GM06990 (cell line): ENCODE data around the gene AHNAK.

Source experiments
- DNase-seq: peaks from one replicate; pipeline ENCODE4 v3.0.0-alpha.2; 2011; ENCODE audit not compliant: insufficient read length; ENCODE audit errors: extremely low read depth
- H3K27me3 ChIP-seq: replicated peaks from 2 replicates; pipeline ENCODE4 v1.6.0; 2011; ENCODE audit warnings: low read length; ENCODE audit not compliant: control insufficient read depth, insufficient read depth
- H3K36me3 ChIP-seq: 2 replicates; pipeline ENCODE4 v1.5.1; 2011; ENCODE audit warnings: low read length; ENCODE audit not compliant: control insufficient read depth, insufficient read depth
- H3K4me3 ChIP-seq: replicated peaks from 2 replicates; pipeline ENCODE4 v1.5.1; 2011; ENCODE audit warnings: low read depth, mild to moderate bottlenecking, control low read depth, low read length
- CTCF ChIP-seq: IDR thresholded peaks from 2 replicates; pipeline ENCODE4 v1.5.1; 2011; ENCODE audit warnings: low read length, control low read depth, mild to moderate bottlenecking, inconsistent platforms; ENCODE audit not compliant: insufficient read depth, poor library complexity, severe bottlenecking

The AHNAK gene

GRCh38 chr11:62402960-62403730 is 143.5 kb downstream of the AHNAK start:
- no peak for DNase-seq
- TF ChIP-seq CTCF: no peak
- no peaks in the 10 kb centered on the region for H3K36me3 ChIP-seq
- H3K27me3 ChIP-seq: peaks cover 1% of the 10 kb centered on the region; the same call in 1 of the 2 replicates
- no peak overlapping the region for H3K4me3 ChIP-seq

- Histone ChIP-seq H3K27me3 (peaks cover 1% of the 10 kb centered on the region; the same call in 1 of the 2 replicates), H3K36me3 (no peaks in the 10 kb centered on the region), H3K4me3 (no peak overlapping the region)
- TF ChIP-seq CTCF: no peak
- DNase-seq: no peak
Measured at GRCh38 chr11:62402226-62402959, 144.2 kb downstream of the AHNAK start.

GRCh38 chr11:62401811-62402210 is 144.8 kb downstream of the AHNAK start:
- no peaks in the 10 kb centered on the region for H3K36me3 ChIP-seq
- no peak for DNase-seq
- peaks cover 1% of the 10 kb centered on the region; the same call in 1 of the 2 replicates for H3K27me3 ChIP-seq
- H3K4me3 ChIP-seq: no peak overlapping the region
- no peak for TF ChIP-seq CTCF

- TF ChIP-seq CTCF: no peak
- no peaks in the 10 kb centered on the region for H3K36me3 ChIP-seq
- no peak for DNase-seq
- no peak overlapping the region for H3K4me3 ChIP-seq
- peaks cover 1% of the 10 kb centered on the region; the same call in 1 of the 2 replicates for H3K27me3 ChIP-seq
Measured at GRCh38 chr11:62401356-62401755, 145.2 kb downstream of the AHNAK start.

- no peaks in the 10 kb centered on the region; the same call in 1 of the 2 replicates for H3K27me3 ChIP-seq
- H3K36me3 ChIP-seq: no peaks in the 10 kb centered on the region
- TF ChIP-seq CTCF: no peak
- no peak for DNase-seq
- H3K4me3 ChIP-seq: no peak overlapping the region
Measured at GRCh38 chr11:62400760-62401159, 145.8 kb downstream of the AHNAK start.
